Esophagus muscularis mucosa (tissue), 4 donors: ENCODE data around the gene AFMID.

Experiments
- CTCF ChIP-seq, 3 experiments: fragments of 200-600 bp in 2 of 3; fragments of 450-650 bp in 1 of 3; sonication (generic) in 2 of 3; IDR thresholded peaks; one replicate each; pipeline ENCODE4 v1.5.1; 2017 to 2019; ENCODE audit warnings: antibody characterized with exemption in 3 of 3, mild to moderate bottlenecking in 2 of 3, moderate library complexity in 1 of 3
- EP300 ChIP-seq: sonication (generic); formaldehyde crosslinking; IDR thresholded peaks from one replicate; pipeline ENCODE4 v1.6.1; 2017; ENCODE audit warnings: antibody characterized with exemption
- POLR2A ChIP-seq: fragments of 450-650 bp; IDR thresholded peaks from one replicate; pipeline ENCODE4 v1.6.1; 2017; ENCODE audit warnings: antibody characterized with exemption, moderate library complexity, mild to moderate bottlenecking, low read depth
- POLR2AphosphoS5 ChIP-seq, 2 donors: sonication (generic); formaldehyde crosslinking; IDR thresholded peaks; one replicate each; pipeline ENCODE4 v1.6.1; 2017; ENCODE audit warnings: antibody characterized with exemption in 2 of 2

GRCh38 chr17:78204387-78205123 lies 17.4 kb downstream of the AFMID start:
- TF ChIP-seq POLR2AphosphoS5 (IDR thresholded peaks at IDR 0.05) (no peak), CTCF (IDR thresholded peaks at IDR 0.05) (no peak), POLR2A (no peak), EP300 (no peak)
